GM23338 (cell line): ENCODE data around the gene FAAP100. TPM values are rescaled to one million over a fixed set of nuclear protein-coding genes. Genes with fewer than 3 reads are reported as not detected.

Experiments
- ATAC-seq: fragments of 200-7000 bp; cut with Tn5 transposase; 3 replicates; pipeline ENCODE4 v1.9.1; 2020
- DNase-seq: peaks from one replicate; pipeline ENCODE4 v3.0.0-alpha.2; 2015; ENCODE audit warnings: low spot score
- H2AFZ ChIP-seq: fragments of 200-600 bp; sonication (generic); 2 replicates; pipeline ENCODE4 v1.8.0; 2016; ENCODE audit warnings: antibody characterized with exemption, mild to moderate bottlenecking, moderate library complexity
- H3F3A ChIP-seq: fragments of 200-600 bp; sonication (generic); replicated peaks from 2 replicates; pipeline ENCODE4 v1.8.0; 2017; ENCODE audit warnings: antibody characterized with exemption, mixed run types, low read depth
- H3K27ac ChIP-seq: fragments of 200-600 bp; sonication (generic); 2 replicates; pipeline ENCODE4 v1.6.1; 2016; ENCODE audit warnings: low read depth
- H3K27me3 ChIP-seq: fragments of 200-600 bp; sonication (generic); 2 replicates; pipeline ENCODE4 v1.8.0; 2016; ENCODE audit warnings: mild to moderate bottlenecking, mixed run types, moderate library complexity; ENCODE audit not compliant: insufficient read depth
- H3K36me3 ChIP-seq: fragments of 200-600 bp; sonication (generic); 2 replicates; pipeline ENCODE4 v1.8.0; 2016; ENCODE audit warnings: mild to moderate bottlenecking; ENCODE audit not compliant: insufficient read depth
- H3K4me1 ChIP-seq: fragments of 200-600 bp; sonication (generic); 2 replicates; pipeline ENCODE4 v1.8.0; 2016; ENCODE audit warnings: mild to moderate bottlenecking, moderate library complexity; ENCODE audit not compliant: insufficient read depth
- H3K4me2 ChIP-seq: fragments of 200-600 bp; sonication (generic); 2 replicates; pipeline ENCODE4 v1.7.1; 2017; ENCODE audit warnings: mixed run types
- H3K4me3 ChIP-seq: fragments of 200-600 bp; sonication (generic); 2 replicates; pipeline ENCODE4 v1.6.1; 2016; ENCODE audit warnings: mixed run types
- H3K79me2 ChIP-seq: fragments of 200-600 bp; sonication (generic); replicated peaks from 2 replicates; pipeline ENCODE4 v1.8.0; 2017; ENCODE audit warnings: mild to moderate bottlenecking; ENCODE audit not compliant: insufficient read depth
- H3K9me2 ChIP-seq: fragments of 200-600 bp; sonication (generic); 2 replicates; pipeline ENCODE4 v1.8.0; 2017; ENCODE audit not compliant: insufficient read depth
- H4K20me1 ChIP-seq: fragments of 200-600 bp; sonication (generic); replicated peaks from 2 replicates; pipeline ENCODE4 v1.8.0; 2017; ENCODE audit warnings: mild to moderate bottlenecking; ENCODE audit not compliant: insufficient read depth
- H3K27ac Mint-ChIP-seq: 2 replicates; pipeline ENCODE4 v1.8.0; 2020; ENCODE audit warnings: inconsistent platforms, mild to moderate bottlenecking, moderate library complexity, mixed read lengths
- H3K27me3 Mint-ChIP-seq: 3 replicates; pipeline ENCODE4 v1.8.0; 2022; ENCODE audit warnings: low read depth, mild to moderate bottlenecking, moderate library complexity, mixed read lengths, inconsistent platforms; ENCODE audit not compliant: insufficient read depth, poor library complexity
- H3K36me3 Mint-ChIP-seq: 3 replicates; pipeline ENCODE4 v1.8.0; 2021; ENCODE audit warnings: low read depth, mild to moderate bottlenecking, inconsistent platforms, moderate library complexity, mixed read lengths
- H3K4me1 Mint-ChIP-seq: 3 replicates; pipeline ENCODE4 v1.8.0; 2020; ENCODE audit warnings: mild to moderate bottlenecking, inconsistent platforms, mixed read lengths
- H3K4me3 Mint-ChIP-seq: 3 replicates; pipeline ENCODE4 v1.8.0; 2021; ENCODE audit warnings: moderate library complexity, mild to moderate bottlenecking, inconsistent platforms, mixed read lengths
- H3K9me3 Mint-ChIP-seq: 3 replicates; pipeline ENCODE4 v1.8.0; 2020; ENCODE audit warnings: moderate library complexity, mild to moderate bottlenecking, inconsistent platforms, mixed read lengths
- CREB1 ChIP-seq: fragments of 250-450 bp; sonication (Bioruptor Pico); IDR thresholded peaks from 2 replicates; pipeline ENCODE4 v1.5.0; 2020; ENCODE audit warnings: low read depth, mild to moderate bottlenecking, moderate library complexity
- CTCF ChIP-seq, 2 experiments: fragments of 200-600 bp in 1 of 2; sonication (generic) in 1 of 2; conservative IDR thresholded peaks; 2 replicates each; pipeline versions ENCODE4 v1.5.1 to v1.6.1; 2016 to 2017; ENCODE audit warnings: antibody characterized with exemption in 2 of 2, low read depth in 2 of 2, mild to moderate bottlenecking in 2 of 2, moderate library complexity in 1 of 2
- EZH2phosphoT487 ChIP-seq: fragments of 200-600 bp; sonication (generic); IDR thresholded peaks from one replicate; pipeline ENCODE4 v1.8.1; 2018; ENCODE audit warnings: antibody characterized with exemption; ENCODE audit not compliant: unreplicated experiment
- JUNB ChIP-seq: IDR thresholded peaks from one replicate; pipeline ENCODE4 v1.6.1; 2016; ENCODE audit warnings: antibody characterized with exemption; ENCODE audit not compliant: unreplicated experiment
- NANOG ChIP-seq: IDR thresholded peaks from 2 replicates; pipeline ENCODE4 v1.6.1; 2016; ENCODE audit warnings: antibody characterized with exemption, borderline replicate concordance
- REST ChIP-seq: IDR thresholded peaks from one replicate; pipeline ENCODE4 v1.6.1; 2018; ENCODE audit warnings: antibody characterized with exemption; ENCODE audit not compliant: unreplicated experiment
- STAT1 ChIP-seq: IDR thresholded peaks from one replicate; pipeline ENCODE4 v1.6.1; 2016; ENCODE audit warnings: antibody characterized with exemption; ENCODE audit not compliant: unreplicated experiment
- ZNF114 ChIP-seq: fragments of 250-450 bp; sonication (Bioruptor Pico); IDR thresholded peaks from 2 replicates; pipeline ENCODE4 v1.5.0; 2020; ENCODE audit warnings: mild to moderate bottlenecking, moderate library complexity
- ZNF331 ChIP-seq: fragments of 250-450 bp; sonication (Bioruptor Pico); IDR thresholded peaks from 2 replicates; pipeline ENCODE4 v1.5.0; 2020; ENCODE audit warnings: low read depth, mild to moderate bottlenecking, moderate library complexity
- ZNF462 ChIP-seq: fragments of 250-450 bp; sonication (Bioruptor Pico); IDR thresholded peaks from 2 replicates; pipeline ENCODE4 v1.5.0; 2020; ENCODE audit warnings: mild to moderate bottlenecking, moderate library complexity
- polyA plus RNA-seq: library from polyadenylated mRNA; unstranded; fragments of >200 nt; fragmentation: Nextera tagmentation; extraction: Ambion mirVana; gene quantifications from 2 replicates; pipeline ENCODE4 v1.2.1, GENCODE V29; 2016
- total RNA-seq: library from RNA; depleted of rRNA; stranded (reverse); fragments of >200 nt; shearing (Covaris generic); gene quantifications from 2 replicates; pipeline ENCODE4 v1.2.3, GENCODE V29; 2014
- TF ChIP-seq, protein P1 (sequence below): IDR thresholded peaks from 2 replicates; pipeline ENCODE4 v1.6.1; 2016; ENCODE audit warnings: antibody characterized with exemption

Gene FAAP100
- total and polyA plus RNA-seq, 2 experiments from 2014 or later, result 16.0 to 50.5 TPM

DNA sequence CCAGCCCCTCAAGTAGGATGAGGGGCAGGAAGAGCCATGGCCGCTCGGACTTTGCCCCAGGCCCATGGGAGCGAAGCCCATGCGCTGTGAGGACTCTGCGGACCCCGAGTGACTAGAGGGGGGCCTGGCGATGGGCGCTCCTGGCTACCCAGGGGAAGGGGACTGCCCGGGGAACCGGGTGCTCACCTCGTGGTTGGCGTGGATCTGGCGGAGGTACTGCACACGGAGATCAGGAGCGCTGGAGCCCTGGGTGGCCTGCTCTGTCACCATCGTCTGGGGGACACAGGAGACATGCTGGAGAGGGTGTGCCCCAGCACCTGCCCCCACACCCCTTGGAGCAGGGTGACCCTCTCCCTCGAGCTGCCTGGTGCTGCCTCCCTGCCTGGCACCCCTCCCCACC lies 11.0 kb downstream of the FAAP100 start:
- H3K9me3 Mint-ChIP-seq, result no peaks in the 10 kb centered on the region; the same call in 2 of the 3 replicates

More for the DNA sequence above, 11.0 kb downstream of the FAAP100 start:
- Mint-ChIP-seq H3K4me1 (peaks cover 6% of the 10 kb centered on the region), H3K27me3 (peaks cover 10% of the 10 kb centered on the region), H3K4me3 (no peak overlapping the region), H3K27ac (no peak overlapping the region), H3K36me3 (peaks cover 10% of the 10 kb centered on the region)
- H4K20me1 ChIP-seq, result no peaks in the 10 kb centered on the region
- H3K4me2 ChIP-seq, result no peak overlapping the region
- H3K27me3 ChIP-seq, result peaks cover 8% of the 10 kb centered on the region
- DNase-seq (no peak), ATAC-seq (no peak)
- no peak overlapping the region for H3K4me3 ChIP-seq
- H3K79me2 ChIP-seq, result no peaks in the 10 kb centered on the region
- H3K4me1 ChIP-seq, result no peaks in the 10 kb centered on the region
- H2AFZ ChIP-seq, result no peak overlapping the region
- H3F3A ChIP-seq, result no peaks in the 10 kb centered on the region
- TF ChIP-seq REST, result no peak
- TF ChIP-seq CTCF (conservative IDR thresholded peaks at IDR 0.05; ENCODE audit: low read depth in 2 of 2), result no peak
- TF ChIP-seq ZNF331 (CRISPR knock-in tag), result no peak
- no peak for TF ChIP-seq ZNF114 (CRISPR knock-in tag)
- TF ChIP-seq EZH2phosphoT487, result no peak
- no peak for TF ChIP-seq CREB1
- no peak for TF ChIP-seq NANOG
- TF ChIP-seq STAT1, result no peak
- TF ChIP-seq ZNF462 (CRISPR knock-in tag), result no peak
- TF ChIP-seq, protein P1, sequence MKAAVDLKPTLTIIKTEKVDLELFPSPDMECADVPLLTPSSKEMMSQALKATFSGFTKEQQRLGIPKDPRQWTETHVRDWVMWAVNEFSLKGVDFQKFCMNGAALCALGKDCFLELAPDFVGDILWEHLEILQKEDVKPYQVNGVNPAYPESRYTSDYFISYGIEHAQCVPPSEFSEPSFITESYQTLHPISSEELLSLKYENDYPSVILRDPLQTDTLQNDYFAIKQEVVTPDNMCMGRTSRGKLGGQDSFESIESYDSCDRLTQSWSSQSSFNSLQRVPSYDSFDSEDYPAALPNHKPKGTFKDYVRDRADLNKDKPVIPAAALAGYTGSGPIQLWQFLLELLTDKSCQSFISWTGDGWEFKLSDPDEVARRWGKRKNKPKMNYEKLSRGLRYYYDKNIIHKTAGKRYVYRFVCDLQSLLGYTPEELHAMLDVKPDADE, result no peak
- no peak for TF ChIP-seq JUNB
- no peaks in the 10 kb centered on the region for H3K9me2 ChIP-seq
- H3K36me3 ChIP-seq, result no peaks in the 10 kb centered on the region
- no peak overlapping the region for H3K27ac ChIP-seq
